A549 treated with ZK216348 at 1 μM for 4 hours (cell line): ENCODE results near the gene CYP3A7. TPM values are rescaled to one million over a fixed set of nuclear protein-coding genes. Genes with fewer than 3 reads are reported as not detected.

Experiments used
- total RNA-seq: library from RNA; stranded (reverse); fragments of 200-300 nt; extraction: Qiagen RNA extraction; gene quantifications from 5 replicates; pipeline ENCODE4 v1.2.3, GENCODE V29; 2022; ENCODE audit warnings: low read depth

Gene CYP3A7
- not detected in 5 replicates for total RNA-seq

GRCh38 chr7:99734987-99735386 lies at the start of gene CYP3A7:
CYP3A7 (minus strand) TSS chr7:99735196; CDS start chr7:99735093, 103 bp downstream.

DNA sequence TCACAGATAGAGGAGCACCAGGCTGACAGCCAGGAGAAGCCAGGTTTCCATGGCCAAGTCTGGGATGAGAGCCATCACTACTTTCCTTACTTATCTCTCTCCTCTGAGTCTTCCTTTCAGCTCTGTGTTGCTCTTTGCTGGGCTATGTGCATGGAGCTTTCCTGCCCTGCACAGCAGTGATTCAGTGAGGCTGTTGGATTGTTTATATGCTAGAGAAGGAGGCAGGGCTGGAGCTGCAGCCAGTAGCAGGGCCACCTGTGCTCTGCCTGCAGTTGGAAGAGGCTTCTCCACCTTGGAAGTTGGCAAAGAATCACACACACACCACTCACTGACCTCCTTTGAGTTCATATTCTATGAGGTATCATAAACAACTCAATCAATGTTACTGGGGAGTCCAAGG lies 49.0 kb upstream of the CYP3A7 start, which contains the start of gene CYP3A4:
Gene CYP3A4, minus strand, starts transcription at position 178 of the 400 bp plus-strand sequence. Its CDS starts 103 bp downstream, at position 75.

GRCh38 chr7:99679400-99680191 lies 55.4 kb downstream of the CYP3A7 start, which contains the start of gene CYP3A5:
CYP3A5 (minus strand) TSS chr7:99679996; CDS start chr7:99679896, 100 bp downstream.

Other genes starting within 250 kb of the CYP3A7 start
- 15.4 to 20.0 TPM (median 18.8 TPM) in 5 replicates for gene ZNF394, start 234.9 kb downstream of the CYP3A7 start, total RNA-seq
- gene ZKSCAN5, start 230.5 kb downstream of the CYP3A7 start, total RNA-seq: 9.1 to 10.4 TPM (median 10.1 TPM) in 5 replicates
- gene FAM200A, start 183.1 kb downstream of the CYP3A7 start, total RNA-seq: 4.2 to 6.9 TPM (median 6.8 TPM) in 5 replicates
- gene ZNF655, start 176.6 kb downstream of the CYP3A7 start, total RNA-seq: 47.7 to 58.6 TPM (median 53.0 TPM) in 5 replicates
- 0.75 to 1.4 TPM (median 0.92 TPM) in 5 replicates for gene TMEM225B, start 136.9 kb downstream of the CYP3A7 start, total RNA-seq
- gene ZSCAN25, start 118.2 kb downstream of the CYP3A7 start, total RNA-seq: 6.8 to 9.7 TPM (median 9.3 TPM) in 5 replicates
- gene CYP3A5, start 55.2 kb downstream of the CYP3A7 start, total RNA-seq: 1.1 to 2.0 TPM (median 1.8 TPM) in 5 replicates
- not detected in 5 replicates for gene CYP3A4, start 49.0 kb upstream of the CYP3A7 start, total RNA-seq
- not detected in 5 replicates for gene CYP3A43, start 92.8 kb upstream of the CYP3A7 start, total RNA-seq
- gene OR2AE1, start 141.8 kb upstream of the CYP3A7 start, total RNA-seq: not detected in 5 replicates
- 23.0 to 34.7 TPM (median 27.0 TPM) in 5 replicates for gene TRIM4, start 184.3 kb upstream of the CYP3A7 start, total RNA-seq
- gene GJC3, start 194.4 kb upstream of the CYP3A7 start, total RNA-seq: not detected in 5 replicates
- 0.31 TPM in 1 of 5 replicates, not detected in the others for gene AZGP1, start 240.8 kb upstream of the CYP3A7 start, total RNA-seq